Caco-2 (cell line): ENCODE measurements around the gene RNF166. TPM values are rescaled to one million over a fixed set of nuclear protein-coding genes. Genes with fewer than 3 reads are reported as not detected.

Experiments used
- BruUV-seq: library from RNA; stranded (reverse); fragments of 400-500 nt; replicated peaks from 2 replicates; lab custom pipeline; 2021; lab: Mats Ljungman, UMichigan
- CTCF ChIA-PET: fragments of 300-600 bp; sonication (Branson Sonifier 250); formaldehyde crosslinking; loops from one replicate; lab custom pipeline; 2022; ENCODE audit warnings: antibody characterized with exemption; lab: Charles Lee
- POLR2A ChIA-PET: fragments of 300-600 bp; sonication (Branson Sonifier 250); formaldehyde crosslinking; loops from one replicate; lab custom pipeline; 2022; ENCODE audit warnings: antibody characterized with exemption; lab: Charles Lee
- DNase-seq, 2 experiments: peaks; one replicate each; pipeline versions ENCODE4 v3.0.0 to v3.0.0-alpha.2; 2020 to 2022
- H3K27me3 ChIP-seq: replicated peaks from 2 replicates; pipeline ENCODE4 v1.6.0; 2011; ENCODE audit warnings: low read length; ENCODE audit not compliant: control insufficient read depth, insufficient read depth
- H3K36me3 ChIP-seq: 2 replicates; pipeline ENCODE4 v1.5.1; 2011; ENCODE audit warnings: low read length; ENCODE audit not compliant: control insufficient read depth, insufficient read depth
- H3K4me1 ChIP-seq: fragments of 250-450 bp; sonication (Bioruptor Pico); 2 replicates; pipeline ENCODE4 v1.5.1; 2020; ENCODE audit warnings: mild to moderate bottlenecking
- H3K4me3 ChIP-seq: 2 replicates; pipeline ENCODE4 v1.5.1; 2011; ENCODE audit warnings: low read depth, mild to moderate bottlenecking, control low read depth, low read length
- H3K9me3 ChIP-seq: fragments of 250-450 bp; sonication (Bioruptor Pico); 2 replicates; pipeline ENCODE4 v1.5.1; 2020; ENCODE audit warnings: mild to moderate bottlenecking, moderate library complexity
- H3K27ac Mint-ChIP-seq: one replicate; pipeline ENCODE4 v1.8.0; 2022; ENCODE audit warnings: mixed read lengths; ENCODE audit not compliant: unreplicated experiment
- H3K27me3 Mint-ChIP-seq: one replicate; pipeline ENCODE4 v1.8.0; 2022; ENCODE audit warnings: mixed read lengths; ENCODE audit not compliant: insufficient read depth, unreplicated experiment
- H3K36me3 Mint-ChIP-seq: one replicate; pipeline ENCODE4 v1.8.0; 2022; ENCODE audit warnings: mild to moderate bottlenecking, mixed read lengths; ENCODE audit not compliant: insufficient read depth, unreplicated experiment
- H3K4me1 Mint-ChIP-seq: one replicate; pipeline ENCODE4 v1.8.0; 2022; ENCODE audit warnings: low read depth, mixed read lengths; ENCODE audit not compliant: unreplicated experiment
- H3K4me3 Mint-ChIP-seq: one replicate; pipeline ENCODE4 v1.8.0; 2022; ENCODE audit warnings: mild to moderate bottlenecking, moderate library complexity, mixed read lengths; ENCODE audit not compliant: unreplicated experiment
- H3K9me3 Mint-ChIP-seq: one replicate; pipeline ENCODE4 v1.8.0; 2022; ENCODE audit warnings: mixed read lengths; ENCODE audit not compliant: unreplicated experiment
- intact Hi-C: fragments of 100-400 bp; cut with micrococcal nuclease; formaldehyde crosslinking; loops from one replicate; pipeline ENCODE4 v1.10.0; 2022; ENCODE audit not compliant: unreplicated experiment
- total RNA-seq: library from RNA; stranded (reverse); gene quantifications from 2 replicates; pipeline ENCODE4 v1.2.3, GENCODE V29; 2022
- TF ChIP-seq, protein P1 (sequence below), 2 experiments: fragments of 200-600 bp in 1 of 2; IDR thresholded peaks; 1 replicate in 1 of 2; 2 replicates in 1 of 2; pipeline versions ENCODE4 v1.5.1 to v1.8.0; 2011 to 2022; ENCODE audit warnings: antibody characterized with exemption in 1 of 2, control low read depth in 1 of 2, inconsistent platforms in 1 of 2, low read depth in 1 of 2, low read length in 1 of 2, mild to moderate bottlenecking in 1 of 2, moderate library complexity in 1 of 2; ENCODE audit not compliant: insufficient read depth in 1 of 2, severe bottlenecking in 1 of 2, unreplicated experiment in 1 of 2

Gene RNF166
- total RNA-seq, 1 experiment from 2014 or later: 37.3 TPM

DNA sequence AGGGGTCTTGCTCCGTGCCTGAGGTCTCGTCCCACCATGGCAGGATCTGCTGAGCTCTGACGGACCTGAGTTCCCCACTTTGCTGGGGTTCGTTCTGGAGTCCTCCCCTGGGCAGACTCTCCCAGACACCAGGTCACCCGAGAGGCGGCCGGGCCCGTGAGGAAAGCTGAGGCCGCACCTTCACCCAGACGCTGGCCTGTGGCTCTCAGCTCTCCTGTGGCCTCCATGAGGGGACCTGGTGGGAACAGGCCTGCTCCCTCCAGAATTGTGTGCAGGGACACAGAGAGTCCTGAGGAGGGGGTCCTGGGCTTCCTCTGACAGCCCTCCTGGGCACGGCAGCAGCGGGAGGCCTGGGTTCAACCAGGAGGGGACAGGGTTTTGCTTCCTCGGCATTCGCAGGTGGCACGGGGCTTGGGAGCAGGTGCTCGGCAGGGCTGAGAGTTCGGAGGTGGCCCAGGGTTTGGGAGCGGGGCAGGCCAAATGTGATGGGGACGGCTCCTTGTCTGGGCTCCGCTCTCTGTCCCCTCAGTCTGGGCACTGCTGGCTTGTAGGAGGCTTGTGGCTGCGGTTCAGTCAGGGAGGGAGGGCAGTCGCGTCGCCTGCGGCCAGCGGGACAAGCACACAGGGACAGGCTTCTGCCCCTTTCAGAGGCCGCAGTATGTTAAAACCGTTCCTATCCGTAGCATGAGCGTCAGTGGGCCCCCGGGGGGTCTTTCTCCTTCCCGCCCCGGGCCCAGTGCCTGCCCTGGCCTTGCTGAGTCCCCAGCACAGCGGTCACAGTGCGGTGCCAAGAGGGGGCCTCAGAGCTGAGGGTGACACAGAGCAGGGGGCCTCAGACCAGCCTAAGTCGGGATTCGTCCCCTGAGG is 11.8 kb downstream of the RNF166 start:
- H3K36me3 Mint-ChIP-seq: no peaks in the 10 kb centered on the region
- DNase-seq: no peak
- H3K4me3 Mint-ChIP-seq: no peak overlapping the region
- no peaks in the 10 kb centered on the region for H3K36me3 ChIP-seq
- H3K27me3 ChIP-seq: no peaks in the 10 kb centered on the region
- intact Hi-C loops: no loop called here
- no peaks in the 10 kb centered on the region for H3K4me1 Mint-ChIP-seq
- no peak overlapping the region for H3K4me3 ChIP-seq
- CTCF ChIA-PET: no interaction called here
- no peaks in the 10 kb centered on the region for H3K4me1 ChIP-seq
- POLR2A ChIA-PET: no interaction called here
- TF ChIP-seq, protein P1, sequence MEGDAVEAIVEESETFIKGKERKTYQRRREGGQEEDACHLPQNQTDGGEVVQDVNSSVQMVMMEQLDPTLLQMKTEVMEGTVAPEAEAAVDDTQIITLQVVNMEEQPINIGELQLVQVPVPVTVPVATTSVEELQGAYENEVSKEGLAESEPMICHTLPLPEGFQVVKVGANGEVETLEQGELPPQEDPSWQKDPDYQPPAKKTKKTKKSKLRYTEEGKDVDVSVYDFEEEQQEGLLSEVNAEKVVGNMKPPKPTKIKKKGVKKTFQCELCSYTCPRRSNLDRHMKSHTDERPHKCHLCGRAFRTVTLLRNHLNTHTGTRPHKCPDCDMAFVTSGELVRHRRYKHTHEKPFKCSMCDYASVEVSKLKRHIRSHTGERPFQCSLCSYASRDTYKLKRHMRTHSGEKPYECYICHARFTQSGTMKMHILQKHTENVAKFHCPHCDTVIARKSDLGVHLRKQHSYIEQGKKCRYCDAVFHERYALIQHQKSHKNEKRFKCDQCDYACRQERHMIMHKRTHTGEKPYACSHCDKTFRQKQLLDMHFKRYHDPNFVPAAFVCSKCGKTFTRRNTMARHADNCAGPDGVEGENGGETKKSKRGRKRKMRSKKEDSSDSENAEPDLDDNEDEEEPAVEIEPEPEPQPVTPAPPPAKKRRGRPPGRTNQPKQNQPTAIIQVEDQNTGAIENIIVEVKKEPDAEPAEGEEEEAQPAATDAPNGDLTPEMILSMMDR (IDR thresholded peaks at IDR 0.05; ENCODE audit: insufficient read depth in 1 of 2, low read depth in 1 of 2, low read length in 1 of 2, severe bottlenecking in 1 of 2, unreplicated experiment in 1 of 2): no peak
- no peaks in the 10 kb centered on the region for H3K27me3 Mint-ChIP-seq
- no TSS peak for BruUV-seq
- no peak overlapping the region for H3K27ac Mint-ChIP-seq
- no peaks in the 10 kb centered on the region for H3K9me3 ChIP-seq
- no peaks in the 10 kb centered on the region for H3K9me3 Mint-ChIP-seq

DNA sequence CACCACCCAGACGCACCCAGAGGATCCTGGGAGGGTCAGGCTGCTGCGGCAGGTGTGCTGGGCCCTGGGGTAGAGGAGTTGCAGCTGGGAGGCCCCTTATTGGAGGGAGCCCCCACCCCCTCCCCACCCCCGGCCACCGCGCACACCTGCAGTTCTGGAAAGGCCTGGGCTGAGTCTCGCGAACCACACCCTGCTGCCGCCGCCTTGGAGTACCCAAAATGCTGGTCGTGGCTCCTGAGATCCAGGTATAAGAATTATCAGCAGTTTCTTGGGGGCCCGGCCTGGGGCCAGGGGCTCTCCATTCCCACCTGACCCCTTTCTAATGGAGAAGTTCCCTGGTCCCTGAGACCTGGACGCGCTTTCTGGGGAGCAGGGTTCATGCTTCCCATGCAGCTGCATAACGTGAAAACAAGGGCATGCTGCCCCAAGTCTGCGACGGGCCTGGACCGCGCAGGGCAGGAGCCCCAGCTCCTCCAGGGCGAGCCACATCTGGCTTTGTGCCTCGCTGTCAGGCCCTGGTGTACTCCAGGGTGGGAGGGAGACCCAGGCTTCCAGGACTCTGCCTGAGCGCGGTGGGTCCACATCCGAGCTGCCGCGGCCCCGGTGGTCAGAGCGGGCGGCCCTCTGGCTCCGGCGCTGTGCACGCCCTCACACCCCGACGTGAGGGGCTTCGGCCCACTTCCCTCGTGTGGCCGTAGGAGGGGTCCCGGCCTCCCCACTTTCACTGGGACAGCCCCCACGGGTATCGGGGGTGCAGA is 12.6 kb downstream of the RNF166 start:
- ChIA-PET CTCF (no interaction called here), POLR2A (no interaction called here)
- Histone ChIP-seq H3K36me3 (no peaks in the 10 kb centered on the region), H3K9me3 (no peaks in the 10 kb centered on the region), H3K4me3 (no peak overlapping the region), H3K27me3 (no peaks in the 10 kb centered on the region), H3K4me1 (peaks cover under 1% of the 10 kb centered on the region; the same call in 1 of the 2 replicates)
- Mint-ChIP-seq H3K9me3 (no peaks in the 10 kb centered on the region), H3K4me3 (no peak overlapping the region), H3K4me1 (peaks cover 3% of the 10 kb centered on the region), H3K27me3 (no peaks in the 10 kb centered on the region), H3K36me3 (no peaks in the 10 kb centered on the region), H3K27ac (no peak overlapping the region)
- BruUV-seq: no TSS peak
- no peak for DNase-seq
- TF ChIP-seq, protein P1 (IDR thresholded peaks at IDR 0.05; ENCODE audit: insufficient read depth in 1 of 2, low read depth in 1 of 2, low read length in 1 of 2, severe bottlenecking in 1 of 2, unreplicated experiment in 1 of 2): no peak
- intact Hi-C loops: no loop called here

DNA sequence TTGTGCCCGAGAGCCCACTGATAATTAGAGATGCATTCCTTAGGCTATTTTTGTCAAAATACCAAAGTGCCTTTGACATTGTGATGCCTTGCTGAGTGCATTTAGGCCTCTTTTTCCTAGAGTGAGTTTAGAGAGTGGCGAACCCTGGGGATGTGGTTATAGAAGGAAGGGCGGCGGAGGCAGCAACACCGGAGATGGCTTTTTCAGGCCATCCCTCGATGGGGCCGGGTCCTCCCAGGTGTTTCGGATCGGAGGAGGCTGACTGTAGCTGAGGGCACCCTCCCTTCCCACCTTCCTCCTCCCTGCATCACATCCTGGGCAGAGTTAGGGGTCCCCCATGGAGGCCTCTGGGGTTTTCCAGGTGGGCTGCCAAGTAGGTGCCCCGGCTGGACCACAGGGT is 13.3 kb downstream of the RNF166 start:
- H3K9me3 Mint-ChIP-seq: no peaks in the 10 kb centered on the region
- peaks cover 4% of the 10 kb centered on the region for H3K36me3 Mint-ChIP-seq
- ChIA-PET CTCF (no interaction called here), POLR2A (no interaction called here)
- no peak for DNase-seq
- Histone ChIP-seq H3K27me3 (no peaks in the 10 kb centered on the region), H3K36me3 (no peaks in the 10 kb centered on the region), H3K9me3 (no peaks in the 10 kb centered on the region), H3K4me1 (peaks cover 8% of the 10 kb centered on the region), H3K4me3 (no peak overlapping the region)
- H3K4me3 Mint-ChIP-seq: no peak overlapping the region
- H3K27ac Mint-ChIP-seq: no peak overlapping the region
- peaks cover 10% of the 10 kb centered on the region for H3K4me1 Mint-ChIP-seq
- TF ChIP-seq, protein P1 (IDR thresholded peaks at IDR 0.05; ENCODE audit: insufficient read depth in 1 of 2, low read depth in 1 of 2, low read length in 1 of 2, severe bottlenecking in 1 of 2, unreplicated experiment in 1 of 2): no peak
- BruUV-seq: no TSS peak
- no peaks in the 10 kb centered on the region for H3K27me3 Mint-ChIP-seq
- intact Hi-C loops: no loop called here
